ENCODE data around the gene TOPBP1. TPM values are rescaled to one million over a fixed set of nuclear protein-coding genes. Genes with fewer than 3 reads are reported as not detected.

TOPBP1 gene
- total and polyA plus RNA-seq, 9 of the 15 experiments (the other 6 are each of a cell fraction or from before 2014, with no cell fraction given), result 16.6 to 77.6 (median 58.2) TPM

DNA sequence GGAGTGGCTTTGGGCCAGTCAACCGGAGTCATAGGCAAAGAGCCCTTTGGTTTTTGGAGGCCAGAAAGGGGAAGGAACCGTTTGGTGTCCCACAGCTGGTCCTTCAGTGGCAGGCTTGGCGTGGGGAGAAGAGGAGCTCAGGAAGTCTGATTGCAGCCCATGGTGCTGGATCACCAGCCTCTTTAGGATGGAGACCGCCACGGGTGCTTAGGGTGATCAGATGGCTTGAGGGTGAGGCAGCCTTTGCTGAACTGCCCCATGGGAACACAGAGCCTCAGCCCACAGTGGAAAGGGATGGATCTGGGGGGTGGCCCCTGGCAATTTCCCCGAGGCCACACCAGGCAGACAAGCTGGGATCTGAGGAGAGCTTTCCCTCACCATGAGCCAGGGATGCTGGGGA lies 38.6 kb upstream of the TOPBP1 start:
- DNase-seq (ENCODE audit: extremely low read depth in 1 of 4, low spot score in 3 of 4) (no peak), ATAC-seq (no peak), FAIRE-seq (no peak)
- in situ Hi-C loops (cut with MboI) (no loop called here), intact Hi-C loops (cut with micrococcal nuclease) (no loop called here)
- TF ChIP-seq ZNF24 (IDR thresholded peaks at IDR 0.05) (no peak), GABPB1 (CRISPR knock-in tag; IDR thresholded peaks at IDR 0.05) (no peak), PCBP1 (IDR thresholded peaks at IDR 0.05; ENCODE audit: low read depth, low read length, poor library complexity, severe bottlenecking) (no peak), ZEB2 (IDR thresholded peaks at IDR 0.05) (no peak)
- no peaks in the 10 kb centered on the region for H3K79me2 ChIP-seq (ENCODE audit: control insufficient read depth, insufficient read depth, low read length)
- POLR2A ChIA-PET, result interaction anchor here (0.7 kb wide), 1 partner anchor 118 kb away, joined by 5 read pairs; no protein-coding TSS in a partner anchor
- H3K27me3 ChIP-seq (ENCODE audit: control insufficient read depth in 2 of 2, insufficient read depth in 2 of 2, low read length in 2 of 2), result peaks cover 0 to 20% of the 10 kb centered on the region in 2 experiments; a peak in 2 of 5 replicates
- WGBS (ENCODE audit: insufficient coverage, low coverage, missing lambda C conversion rate), result 0% methylated on average over 1 of the region's 6 CpGs
- no peaks in the 10 kb centered on the region for H3K9me3 ChIP-seq (replicated peaks; ENCODE audit: control insufficient read depth, insufficient read depth, low read depth, low read length)
- H3K4me2 ChIP-seq (ENCODE audit: insufficient read depth, low read length), result no peak overlapping the region
- no peaks in the 10 kb centered on the region for H4K20me1 ChIP-seq (replicated peaks; ENCODE audit: control insufficient read depth, insufficient read depth, low read length)
- no peaks in the 10 kb centered on the region for H3K9me1 ChIP-seq (ENCODE audit: control insufficient read depth, insufficient read depth, low read length)
- no peak overlapping the region for H3K9ac ChIP-seq (ENCODE audit: insufficient read depth in 1 of 2, low read depth in 2 of 2, low read length in 2 of 2)
- H3K4me3 ChIP-seq, result no peak overlapping the region
- no peaks in the 10 kb centered on the region for H3K36me3 ChIP-seq (ENCODE audit: control insufficient read depth, insufficient read depth, low read length)
- no TSS peak for BruUV-seq (replicated peaks)
- CTCF ChIA-PET (ENCODE audit: low intra/inter-chr PET ratio), result no interaction called here
- H2AFZ ChIP-seq (ENCODE audit: low read depth, low read length), result no peak overlapping the region
- H3K27ac ChIP-seq (ENCODE audit: extremely low read depth, low read depth, low read length), result no peak overlapping the region
- H3K4me1 ChIP-seq (replicated peaks in 1 of 2; ENCODE audit: control insufficient read depth in 2 of 2, insufficient read depth in 2 of 2, low read length in 2 of 2), result no peaks in the 10 kb centered on the region

DNA sequence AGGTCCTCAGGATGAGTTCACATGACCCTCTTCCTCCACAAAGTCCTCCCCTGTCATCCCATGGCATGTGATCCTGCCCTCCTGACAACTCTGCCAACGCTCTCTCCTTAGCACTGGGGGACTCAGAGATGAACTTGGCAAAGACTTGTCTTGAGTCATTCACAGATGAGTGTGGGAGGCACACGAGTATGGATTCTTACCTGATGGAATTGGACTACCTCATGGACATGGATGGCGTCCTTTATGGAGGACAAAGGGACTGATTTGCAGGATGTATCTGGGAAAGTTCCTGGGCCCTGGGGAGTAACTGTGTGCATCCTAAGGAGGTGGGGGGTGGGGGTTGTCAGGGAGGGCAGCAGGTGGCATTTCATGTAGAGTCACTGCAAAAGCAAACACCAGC lies 38.2 kb upstream of the TOPBP1 start:
- Histone ChIP-seq H3K4me2 (ENCODE audit: insufficient read depth, low read length) (no peak overlapping the region), H3K9ac (ENCODE audit: insufficient read depth in 1 of 2, low read depth in 2 of 2, low read length in 2 of 2) (no peak overlapping the region), H3K9me1 (ENCODE audit: control insufficient read depth, insufficient read depth, low read length) (no peaks in the 10 kb centered on the region), H4K20me1 (replicated peaks; ENCODE audit: control insufficient read depth, insufficient read depth, low read length) (no peaks in the 10 kb centered on the region), H3K27me3 (ENCODE audit: control insufficient read depth in 2 of 2, insufficient read depth in 2 of 2, low read length in 2 of 2) (peaks cover 0 to 20% of the 10 kb centered on the region in 2 experiments; a peak in 2 of 5 replicates), H3K79me2 (ENCODE audit: control insufficient read depth, insufficient read depth, low read length) (no peaks in the 10 kb centered on the region), H2AFZ (ENCODE audit: low read depth, low read length) (no peak overlapping the region), H3K36me3 (ENCODE audit: control insufficient read depth, insufficient read depth, low read length) (no peaks in the 10 kb centered on the region), H3K4me3 (no peak overlapping the region), H3K27ac (ENCODE audit: extremely low read depth, low read depth, low read length) (no peak overlapping the region), H3K9me3 (replicated peaks; ENCODE audit: control insufficient read depth, insufficient read depth, low read depth, low read length) (no peaks in the 10 kb centered on the region), H3K4me1 (replicated peaks in 1 of 2; ENCODE audit: control insufficient read depth in 2 of 2, insufficient read depth in 2 of 2, low read length in 2 of 2) (no peaks in the 10 kb centered on the region)
- ChIA-PET POLR2A (interaction anchor here (0.7 kb wide), 1 partner anchor 118 kb away, joined by 5 read pairs; no protein-coding TSS in a partner anchor), CTCF (ENCODE audit: low intra/inter-chr PET ratio) (no interaction called here)
- intact Hi-C loops (cut with micrococcal nuclease), result no loop called here
- no TSS peak for BruUV-seq (replicated peaks)
- 4% methylated on average over 3 of the region's 3 CpGs for WGBS (ENCODE audit: insufficient coverage, low coverage, missing lambda C conversion rate)
- in situ Hi-C loops (cut with MboI), result no loop called here
- no peak for FAIRE-seq
- no peak for DNase-seq (ENCODE audit: extremely low read depth in 1 of 4, low spot score in 3 of 4)
- no peak for ATAC-seq
- TF ChIP-seq EP400 (IDR thresholded peaks at IDR 0.05) (no peak), CBX8 (IDR thresholded peaks at IDR 0.05; ENCODE audit: borderline replicate concordance, extremely low read depth, low read depth, low read length, poor library complexity, severe bottlenecking) (no peak), CREM (IDR thresholded peaks at IDR 0.05; ENCODE audit: low read depth) (no peak)
